Dedifferentiated amniotic fluid mesenchymal stem cell (primary cell): ENCODE measurements around the gene STK11IP.

ENCODE experiments used
- DNase-seq: peaks from one replicate; pipeline ENCODE4 v3.0.0-alpha.2; 2016; ENCODE audit errors: extremely low spot score

The STK11IP gene

DNA sequence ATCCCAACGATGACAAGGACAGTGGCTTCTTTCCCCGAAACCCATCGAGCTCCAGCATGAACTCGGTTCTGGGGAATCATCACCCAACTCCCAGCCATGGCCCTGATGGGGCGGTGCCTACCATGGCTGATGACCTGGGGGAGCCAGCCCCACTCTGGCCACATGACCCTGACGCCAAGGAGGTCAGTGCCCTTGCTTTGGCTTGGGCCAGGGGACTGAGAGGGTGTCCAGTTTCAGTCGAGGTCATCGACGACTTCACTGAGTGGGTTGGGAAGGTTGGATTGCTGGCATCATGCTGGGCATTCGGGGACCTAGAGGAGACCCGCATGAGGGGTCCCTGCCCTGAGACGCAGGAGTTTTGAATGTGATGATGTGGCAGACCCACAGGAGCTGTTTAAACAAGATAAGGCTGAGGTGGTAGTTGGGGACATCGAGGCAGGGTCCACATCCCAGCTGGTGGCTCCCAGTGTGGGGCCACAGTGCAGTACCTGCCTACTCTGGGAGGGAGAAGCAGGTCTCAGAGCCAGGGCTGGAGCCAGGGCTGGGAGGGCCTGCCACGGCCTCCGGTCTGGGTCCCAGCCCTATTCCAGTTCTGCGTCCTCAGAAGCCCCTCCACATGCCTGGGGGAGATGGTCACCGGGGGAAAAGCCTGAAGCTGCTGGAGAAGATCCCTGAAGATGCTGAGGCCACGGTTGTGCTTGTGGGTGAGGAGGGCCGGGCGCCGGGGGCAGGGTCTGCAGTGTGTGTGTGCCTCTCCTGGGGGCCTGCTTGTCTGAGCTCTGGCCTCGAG lies 35.8 kb downstream of the STK11IP start:
- DNase-seq: no peak

DNA sequence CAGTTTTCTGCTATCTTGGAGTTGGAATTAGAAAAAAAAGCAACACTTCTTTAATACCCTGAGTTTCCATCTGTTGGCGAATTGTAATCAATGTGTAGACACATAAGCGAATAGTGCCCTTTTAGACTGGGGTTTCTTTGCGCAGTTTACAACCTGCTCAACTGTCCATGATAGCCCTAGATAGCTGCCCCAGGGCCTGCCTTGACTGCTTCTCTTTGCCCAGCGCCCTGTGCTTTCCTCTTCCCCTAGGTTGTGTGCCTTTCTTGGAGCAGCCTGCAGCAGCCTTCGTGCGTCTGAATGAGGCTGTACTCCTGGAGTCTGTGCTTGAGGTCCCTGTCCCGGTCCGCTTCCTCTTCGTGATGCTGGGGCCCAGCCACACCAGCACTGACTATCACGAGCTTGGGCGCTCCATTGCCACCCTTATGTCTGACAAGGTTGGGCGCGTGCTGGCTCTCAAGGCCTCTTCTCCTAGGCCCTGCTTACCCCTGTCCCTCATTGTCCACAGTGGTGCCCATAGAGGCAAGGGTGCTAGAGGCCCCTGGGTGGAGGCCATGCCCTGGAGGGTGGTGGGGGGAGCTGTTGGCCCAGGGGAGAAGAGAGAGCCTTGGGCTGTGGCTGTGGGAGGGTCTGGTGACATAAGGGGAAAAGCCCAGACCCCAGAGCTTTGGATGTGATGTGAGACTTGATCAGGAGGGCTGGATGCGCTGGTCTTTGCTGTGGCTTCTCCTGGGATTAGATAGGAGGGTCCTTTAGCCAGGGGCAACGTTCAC lies 36.7 kb downstream of the STK11IP start:
- no peak for DNase-seq

DNA sequence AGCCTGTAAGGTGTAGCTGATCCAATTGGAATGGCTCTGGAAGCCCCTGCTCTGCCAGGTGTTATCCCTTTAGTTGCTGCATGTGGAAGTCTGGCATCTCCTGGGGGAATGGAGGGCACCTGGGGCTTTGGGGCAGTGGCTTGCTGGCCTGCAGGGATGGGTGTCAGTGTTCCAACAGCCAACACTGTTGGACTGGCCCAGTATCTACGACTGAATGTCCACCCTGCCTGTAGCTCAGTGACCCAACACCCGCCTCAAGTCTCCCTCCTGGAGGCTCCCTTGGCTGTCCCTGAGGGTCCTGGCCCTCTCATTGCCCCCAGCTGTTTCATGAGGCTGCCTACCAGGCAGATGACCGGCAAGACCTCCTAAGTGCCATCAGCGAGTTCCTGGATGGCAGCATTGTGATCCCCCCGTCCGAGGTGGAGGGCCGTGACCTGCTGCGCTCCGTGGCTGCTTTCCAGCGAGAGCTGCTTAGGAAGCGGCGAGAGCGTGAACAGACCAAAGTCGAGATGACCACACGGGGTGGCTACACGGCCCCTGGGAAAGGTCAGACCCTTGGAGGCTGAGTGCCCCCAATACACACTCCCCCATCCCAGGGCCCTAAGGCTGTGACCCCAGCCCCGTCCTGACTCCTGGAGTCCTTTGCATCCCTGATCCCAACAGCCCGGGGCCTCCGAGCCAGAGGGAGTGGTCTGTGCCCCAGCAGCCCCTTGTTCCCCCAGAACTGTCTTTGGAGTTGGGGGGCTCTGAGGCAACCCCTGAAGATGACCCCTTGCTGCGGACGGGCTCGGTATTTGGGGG lies 37.5 kb downstream of the STK11IP start:
- DNase-seq: no peak

DNA sequence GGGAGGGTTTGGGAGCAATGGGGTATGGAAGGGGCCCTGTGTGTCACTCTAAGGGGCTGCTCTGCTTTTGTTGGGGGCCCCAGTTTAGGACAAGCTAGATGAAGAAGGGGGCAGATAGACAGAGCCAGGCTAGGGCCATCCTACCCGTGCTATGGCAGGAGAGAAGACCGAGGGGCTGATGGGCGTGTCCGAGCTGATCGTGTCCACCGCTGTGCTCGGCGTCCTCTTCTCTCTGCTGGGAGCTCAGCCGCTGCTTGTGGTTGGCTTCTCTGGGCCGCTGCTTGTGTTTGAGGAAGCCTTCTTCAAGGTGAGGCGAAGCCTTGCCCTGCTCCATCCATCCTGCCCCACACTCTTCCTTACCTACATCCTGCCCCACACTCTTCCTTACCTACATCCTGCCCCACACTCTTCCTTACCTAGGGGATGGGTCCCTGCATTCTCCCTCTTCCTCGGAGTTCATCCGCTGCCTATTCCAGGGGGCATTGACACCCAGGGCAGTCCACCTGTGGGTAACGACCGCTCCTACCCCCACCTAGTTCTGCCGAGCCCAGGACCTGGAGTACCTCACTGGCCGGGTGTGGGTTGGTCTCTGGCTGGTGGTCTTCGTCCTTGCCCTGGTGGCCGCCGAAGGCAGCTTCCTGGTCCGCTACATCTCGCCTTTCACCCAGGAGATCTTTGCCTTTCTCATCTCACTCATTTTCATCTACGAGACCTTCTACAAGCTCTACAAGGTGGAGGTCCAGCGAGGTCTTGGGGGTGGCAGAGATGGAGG lies 38.7 kb downstream of the STK11IP start:
- no peak for DNase-seq

DNA sequence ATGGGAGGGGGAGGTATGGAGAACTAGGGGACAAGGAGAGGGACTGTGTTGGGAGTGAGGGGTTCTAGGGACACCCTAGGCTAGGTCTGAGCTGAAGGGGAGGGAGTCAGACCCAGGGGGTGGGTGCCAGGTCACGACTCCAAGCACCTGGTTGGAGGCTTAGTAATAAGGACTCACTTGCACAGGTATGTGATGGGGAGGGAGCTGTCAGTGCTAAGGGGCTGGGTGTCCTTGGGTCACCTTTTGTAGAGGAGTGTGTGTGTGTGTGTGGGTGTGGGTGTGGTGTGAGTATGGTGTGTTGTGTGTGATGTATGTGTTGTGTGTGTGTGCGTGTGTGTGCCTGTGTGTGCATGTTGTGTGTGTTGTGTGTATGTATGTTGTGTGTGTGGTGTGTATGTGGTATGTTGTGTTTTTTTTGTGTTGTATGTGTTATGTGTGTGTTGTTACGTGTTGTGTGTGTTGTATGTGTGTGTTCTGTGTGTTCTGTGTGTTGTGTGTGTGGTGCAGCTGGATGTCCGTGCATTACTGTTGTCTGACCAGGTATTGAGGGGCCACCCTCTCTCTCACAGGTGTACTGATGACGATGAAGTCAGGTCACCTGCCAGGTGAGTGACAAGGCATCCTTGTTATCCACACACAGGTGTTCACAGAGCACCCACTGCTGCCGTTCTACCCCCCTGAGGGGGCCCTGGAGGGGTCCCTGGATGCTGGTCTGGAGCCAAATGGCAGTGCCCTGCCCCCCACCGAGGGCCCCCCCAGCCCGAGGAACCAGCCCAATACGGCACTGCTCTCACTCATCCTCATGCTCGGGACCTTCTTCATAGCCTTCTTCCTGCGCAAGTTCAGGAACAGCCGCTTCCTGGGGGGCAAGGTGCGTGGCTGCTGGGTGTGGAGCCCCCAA lies 39.5 kb downstream of the STK11IP start:
- no peak for DNase-seq

DNA sequence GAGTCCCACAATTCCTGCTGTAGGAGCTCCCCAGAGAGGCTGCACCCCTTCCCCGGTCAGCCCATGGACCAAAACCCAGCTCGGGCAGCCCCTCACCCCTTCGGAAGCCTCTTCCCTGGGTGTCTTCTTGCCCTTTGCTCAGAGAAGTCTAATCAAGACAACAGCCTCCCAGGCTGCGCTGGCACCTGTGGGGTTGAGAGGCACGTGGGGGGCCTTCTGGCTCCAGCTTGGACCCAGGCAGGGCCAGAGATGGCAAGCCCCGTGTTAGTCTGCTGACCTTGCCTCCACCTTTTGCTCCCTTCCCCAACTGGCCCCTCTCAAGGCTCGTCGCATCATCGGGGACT lies 40.2 kb downstream of the STK11IP start:
- DNase-seq: no peak

DNA sequence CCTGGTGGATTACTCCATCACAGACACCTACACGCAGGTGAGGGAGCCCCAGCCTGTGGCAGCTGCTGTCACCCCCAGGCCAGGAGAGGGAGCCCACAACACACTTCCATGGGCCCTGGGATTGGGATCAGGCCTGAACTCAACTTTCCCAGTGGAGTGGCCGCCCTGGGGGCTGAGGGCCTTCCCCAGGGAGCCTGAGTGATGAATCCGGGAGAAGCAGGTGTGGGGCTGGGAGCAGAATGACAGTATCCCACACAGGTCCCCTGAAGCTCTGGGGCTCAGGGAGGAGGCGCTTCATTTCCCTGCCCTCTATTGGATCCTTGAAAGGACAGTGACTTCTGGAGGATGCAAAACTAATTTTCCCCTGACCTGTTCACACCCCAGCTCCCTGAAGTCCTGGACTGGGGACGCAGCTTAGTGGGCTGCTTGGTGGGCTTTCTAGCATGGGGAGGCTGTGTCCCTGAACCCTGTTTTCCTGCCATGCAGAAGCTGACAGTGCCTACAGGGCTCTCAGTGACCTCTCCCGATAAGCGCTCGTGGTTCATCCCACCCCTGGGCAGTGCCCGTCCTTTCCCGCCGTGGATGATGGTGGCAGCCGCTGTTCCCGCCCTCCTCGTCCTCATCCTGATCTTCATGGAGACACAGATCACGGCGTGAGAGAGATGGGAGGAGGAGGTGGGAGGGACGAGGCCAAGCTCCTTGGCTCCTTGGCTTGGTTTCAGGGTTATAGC lies 40.7 kb downstream of the STK11IP start:
- no peak for DNase-seq

DNA sequence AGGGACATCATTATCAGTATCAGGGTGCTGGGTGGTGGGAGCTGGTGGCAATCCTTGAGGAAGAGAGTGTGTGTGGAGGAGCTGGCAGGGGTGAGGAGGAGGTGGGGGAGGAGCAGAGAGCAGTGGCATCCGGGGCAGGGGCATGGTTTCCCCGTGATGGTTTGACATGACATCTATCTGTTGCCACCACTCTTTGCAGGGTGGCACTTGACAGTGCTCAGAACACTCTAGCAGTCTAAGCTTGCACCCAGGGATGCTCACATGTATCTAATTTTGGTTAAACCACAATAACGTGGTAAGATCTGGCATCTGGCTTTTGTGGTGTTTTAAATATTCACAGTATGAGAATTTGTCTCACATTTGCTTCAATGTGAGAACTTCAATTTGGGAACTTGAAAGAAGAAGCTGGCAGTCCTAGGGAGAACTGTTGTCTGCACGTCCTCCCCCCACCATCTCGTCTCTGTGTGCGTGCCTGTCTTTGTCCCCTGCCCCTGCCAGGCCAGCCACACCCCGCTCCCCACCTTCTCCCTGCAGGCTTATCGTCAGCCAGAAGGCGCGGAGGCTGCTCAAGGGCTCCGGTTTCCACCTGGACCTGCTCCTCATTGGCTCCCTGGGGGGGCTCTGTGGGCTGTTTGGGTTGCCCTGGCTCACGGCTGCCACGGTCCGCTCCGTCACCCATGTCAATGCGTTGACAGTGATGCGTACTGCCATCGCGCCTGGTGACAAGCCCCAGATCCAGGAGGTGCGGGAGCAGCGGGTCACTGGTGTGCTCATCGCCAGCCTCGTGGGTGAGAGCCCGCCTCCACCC lies 41.5 kb downstream of the STK11IP start:
- no peak for DNase-seq

DNA sequence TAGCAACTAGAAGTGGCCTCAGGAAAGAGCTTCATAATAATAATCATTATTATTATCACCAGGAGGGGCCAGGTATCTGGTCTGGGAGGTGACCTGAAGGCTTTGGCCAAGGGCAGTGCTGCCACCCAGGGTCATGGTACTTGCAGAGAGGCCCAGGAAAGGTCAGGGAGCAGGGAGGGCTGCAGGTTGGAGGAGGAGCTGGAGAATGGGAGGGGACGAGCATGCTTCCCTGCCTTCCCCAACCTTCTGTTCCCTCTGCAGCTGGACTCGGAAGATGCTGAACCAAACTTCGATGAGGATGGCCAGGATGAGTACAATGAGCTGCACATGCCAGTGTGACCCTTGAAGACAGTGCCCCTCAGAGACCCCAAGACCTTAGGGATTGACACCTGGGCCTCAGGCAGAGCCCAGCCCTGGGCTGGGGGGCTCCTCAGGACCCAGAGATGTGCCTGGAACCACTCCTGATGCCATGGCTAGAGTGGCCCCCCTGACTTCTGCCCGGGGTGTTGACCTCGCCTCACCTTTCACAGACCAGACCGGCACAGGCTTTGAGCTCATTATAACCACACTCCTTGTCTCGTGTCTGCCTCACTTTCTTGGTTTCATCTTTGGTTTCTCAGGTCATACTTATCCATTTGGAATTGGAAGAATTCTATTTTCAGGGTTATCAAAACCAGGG lies 43.9 kb downstream of the STK11IP start:
- DNase-seq: no peak

DNA sequence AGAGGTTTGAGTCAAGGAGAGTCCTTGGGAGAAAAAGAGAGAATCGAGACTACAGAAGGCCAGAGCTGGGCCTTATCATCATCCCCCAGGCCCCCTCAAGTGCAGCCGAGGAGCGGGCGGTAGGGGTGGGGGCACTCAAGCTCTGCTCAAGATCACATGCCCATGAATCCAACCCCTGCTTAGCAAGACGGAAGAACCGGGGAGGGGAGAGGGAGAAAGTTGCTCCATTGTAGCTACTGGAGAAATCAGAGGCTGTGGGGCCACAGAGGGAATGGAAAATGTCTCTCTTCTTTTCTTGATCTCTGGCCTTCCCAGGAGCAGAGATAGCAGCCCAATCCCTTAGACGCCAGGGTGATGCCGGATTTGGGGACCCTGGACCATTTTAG lies 44.4 kb downstream of the STK11IP start:
- no peak for DNase-seq

DNA sequence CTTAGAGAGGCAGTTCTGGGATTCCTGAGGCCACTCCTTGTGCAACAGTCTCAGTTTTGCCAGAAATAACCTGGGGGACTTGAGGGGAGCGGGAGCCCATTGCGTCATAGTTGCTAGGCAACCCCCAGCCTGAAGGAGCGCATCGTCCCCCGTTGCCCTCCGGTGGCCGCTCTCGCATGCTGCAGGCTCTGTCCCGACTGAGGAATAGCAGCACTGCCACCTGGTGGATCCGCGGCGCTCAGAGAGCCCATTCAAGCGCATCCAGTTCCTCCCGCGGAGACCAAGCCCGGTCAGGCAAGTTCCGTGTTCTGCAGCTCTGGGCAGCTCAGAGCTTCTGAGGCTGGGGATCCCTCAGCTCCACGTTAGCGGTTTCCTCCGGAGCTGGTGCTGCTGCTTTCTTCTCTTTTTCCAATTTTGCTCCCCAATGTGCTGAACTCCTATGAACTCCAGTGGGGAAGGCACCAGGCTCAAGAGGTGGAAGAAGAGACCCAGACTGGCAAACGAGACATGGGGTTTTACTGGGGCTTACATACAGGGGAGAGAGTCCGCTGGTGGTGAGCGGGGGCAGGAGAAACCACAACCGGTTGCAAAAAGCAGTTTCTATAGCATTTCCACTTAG lies 44.9 kb downstream of the STK11IP start:
- DNase-seq: peak; percentile 95

DNA sequence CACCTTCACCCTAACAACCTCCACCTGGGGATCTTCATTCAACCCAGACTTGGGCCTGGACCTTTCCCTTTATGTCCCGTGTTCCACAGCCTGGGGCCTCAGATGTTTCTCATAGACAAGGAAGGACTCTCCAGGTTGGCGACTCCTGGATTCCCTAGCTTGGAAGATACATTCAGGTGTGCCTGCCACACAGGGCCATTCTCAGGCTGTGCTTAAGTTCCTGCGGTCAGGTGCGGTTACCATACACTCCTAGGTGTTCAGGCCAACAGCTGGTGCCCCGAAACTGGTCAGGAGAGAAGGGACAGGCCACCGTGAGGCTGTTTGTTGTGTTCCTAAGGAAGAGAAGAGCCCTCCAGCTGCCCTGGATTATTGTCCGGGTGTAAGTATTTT lies 45.4 kb downstream of the STK11IP start:
- no peak for DNase-seq

DNA sequence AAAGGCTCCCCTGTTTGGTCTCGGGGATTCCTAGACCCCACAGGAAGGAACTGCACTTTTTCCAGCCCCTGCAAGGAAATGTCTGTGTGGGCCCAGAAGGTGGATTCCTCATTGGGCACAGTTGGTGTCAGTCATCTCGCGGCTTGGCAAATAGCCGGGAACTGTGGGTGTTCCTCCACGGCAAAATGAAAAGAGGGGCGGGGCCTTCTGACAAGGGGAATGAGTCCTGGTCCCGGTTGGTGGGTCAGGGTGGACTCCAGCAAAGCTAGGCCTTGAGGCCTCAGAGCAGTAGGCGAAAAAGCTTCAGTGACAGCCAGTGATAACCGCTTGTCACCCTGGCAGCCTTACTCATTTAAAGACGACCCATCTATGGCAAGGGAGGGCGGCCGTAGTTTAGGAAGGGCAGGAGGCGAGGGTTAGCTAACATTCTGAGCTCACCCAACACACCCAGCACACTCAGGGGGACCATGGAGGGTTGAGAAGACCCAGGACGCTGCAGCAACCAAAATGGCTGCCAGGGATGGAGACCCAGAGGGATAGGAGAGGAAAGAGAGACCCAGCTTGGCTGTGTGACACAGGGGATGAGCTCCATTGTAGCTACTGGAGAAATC lies 46.2 kb downstream of the STK11IP start:
- DNase-seq: no peak

DNA sequence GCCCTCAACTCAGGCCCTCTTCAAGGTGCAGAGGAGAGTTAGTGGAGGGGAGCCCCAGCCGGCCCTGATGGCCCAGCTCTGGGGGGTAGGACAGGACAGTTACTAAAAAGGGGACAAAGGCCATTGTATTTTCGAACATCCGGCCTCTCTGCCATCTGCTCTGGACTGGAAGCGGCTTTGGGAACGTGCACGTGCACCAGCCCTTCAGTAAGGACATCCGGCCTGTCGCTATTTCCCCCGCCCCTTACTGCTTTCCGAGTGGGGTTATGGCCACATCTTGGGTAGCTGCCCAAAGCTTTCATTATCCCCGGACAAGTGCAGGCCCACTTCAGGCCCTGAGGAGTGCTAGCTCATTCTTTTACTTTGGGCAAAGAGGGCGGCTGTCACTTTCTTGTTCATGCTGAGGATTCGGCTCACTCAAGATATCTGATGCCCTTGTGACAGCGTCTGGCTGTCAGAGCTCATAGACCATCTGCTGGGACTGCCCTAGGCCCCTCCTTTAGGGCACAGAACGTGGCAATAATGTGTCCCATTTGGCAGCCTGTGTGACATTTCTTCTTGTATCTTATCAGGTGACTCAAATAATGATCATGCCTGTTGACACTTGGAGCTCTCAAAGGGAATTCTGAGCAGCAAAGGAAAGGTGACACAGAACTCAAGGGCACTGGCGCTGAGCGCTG lies 47.3 kb downstream of the STK11IP start:
- DNase-seq: no peak

DNA sequence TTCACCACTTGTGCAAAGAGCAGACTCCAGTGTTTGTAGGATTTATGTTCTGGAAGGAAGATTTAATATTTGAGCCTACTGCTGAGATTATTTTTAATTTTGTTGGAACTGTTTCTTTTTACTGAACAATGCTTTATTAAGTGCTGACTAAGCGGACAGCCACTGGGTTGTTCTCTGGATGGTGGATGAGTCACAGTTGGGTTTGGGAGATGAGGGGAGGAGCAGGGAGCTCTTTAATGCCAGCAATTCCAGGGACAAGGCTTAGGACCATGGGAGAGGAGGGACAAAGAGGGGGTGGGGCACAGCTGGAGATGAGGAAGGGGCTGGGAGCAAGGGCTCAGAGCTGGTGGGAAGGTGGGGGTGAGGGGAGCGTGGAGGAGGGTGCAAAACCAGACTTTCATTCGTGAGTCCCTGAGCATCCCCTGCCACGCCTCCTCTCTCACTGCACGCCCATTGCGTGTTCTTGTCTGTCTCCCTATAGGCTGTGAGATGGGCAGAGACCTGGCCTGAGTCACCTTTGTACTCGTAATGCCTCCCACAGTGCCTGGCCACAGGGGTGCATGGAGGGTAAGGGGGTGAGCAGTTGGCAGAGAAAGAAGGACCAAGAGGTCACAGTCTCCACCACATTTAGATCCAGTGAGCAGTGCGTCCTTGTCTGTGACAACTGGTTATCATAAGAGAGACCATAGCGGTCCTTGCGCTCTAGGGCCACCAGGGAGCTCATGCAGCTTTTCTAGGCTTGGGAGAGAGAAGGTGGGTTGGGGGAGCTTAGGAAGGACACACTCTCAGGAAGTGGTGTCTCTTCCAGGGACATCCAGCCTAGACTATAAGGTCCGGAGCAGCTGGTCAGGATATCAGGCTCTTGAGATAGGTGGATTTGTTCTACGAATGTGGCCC lies 48.2 kb downstream of the STK11IP start:
- peak; percentile 68 for DNase-seq

DNA sequence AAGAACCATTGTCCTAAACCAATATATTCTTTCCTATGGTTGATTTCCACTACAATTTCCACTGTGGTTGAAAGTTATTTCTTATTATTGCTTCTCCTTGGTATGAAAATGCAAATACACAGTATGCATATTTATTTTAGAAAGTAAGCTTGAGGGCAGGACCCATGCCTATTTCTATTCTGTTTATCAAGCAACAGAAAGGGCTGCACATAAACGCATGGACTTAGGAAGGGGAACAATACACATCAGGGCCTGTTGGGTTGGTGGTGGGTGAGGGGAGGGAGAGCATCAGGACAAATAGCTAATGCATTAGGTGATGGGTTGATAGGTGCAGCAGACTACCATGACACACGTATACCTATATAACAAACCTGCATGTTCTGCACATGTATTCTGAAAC lies 50.5 kb downstream of the STK11IP start:
- no peak for DNase-seq
